Hepatocyte (in vitro differentiated cells): ENCODE measurements around the gene FUT1. TPM values are rescaled to one million over a fixed set of nuclear protein-coding genes. Genes with fewer than 3 reads are reported as not detected.

Source experiments
- DNase-seq: peaks from one replicate; pipeline ENCODE4 v3.0.0-alpha.2; 2016; ENCODE audit warnings: low spot score
- H2AFZ ChIP-seq: fragments of 200-600 bp; sonication (generic); 2 replicates; pipeline ENCODE4 v1.6.0; 2016; ENCODE audit warnings: antibody characterized with exemption, mild to moderate bottlenecking
- H3K27ac ChIP-seq: fragments of 200-600 bp; sonication (generic); 2 replicates; pipeline ENCODE4 v1.5.1; 2016; ENCODE audit warnings: mild to moderate bottlenecking
- H3K27me3 ChIP-seq: fragments of 200-600 bp; sonication (generic); 2 replicates; pipeline ENCODE4 v1.6.1; 2016
- H3K36me3 ChIP-seq: fragments of 200-600 bp; sonication (generic); replicated peaks from 2 replicates; pipeline ENCODE4 v1.5.1; 2016; ENCODE audit warnings: low read depth; ENCODE audit not compliant: insufficient read depth
- H3K4me1 ChIP-seq: fragments of 200-600 bp; sonication (generic); 2 replicates; pipeline ENCODE4 v1.5.1; 2016; ENCODE audit warnings: mild to moderate bottlenecking, moderate library complexity; ENCODE audit not compliant: insufficient read depth
- H3K4me2 ChIP-seq: fragments of 200-600 bp; sonication (generic); 2 replicates; pipeline ENCODE4 v1.6.0; 2016
- H3K4me3 ChIP-seq: fragments of 200-600 bp; sonication (generic); 2 replicates; pipeline ENCODE4 v1.5.1; 2016; ENCODE audit warnings: mild to moderate bottlenecking
- H3K79me2 ChIP-seq: fragments of 200-600 bp; sonication (generic); 2 replicates; pipeline ENCODE4 v1.6.0; 2017; ENCODE audit warnings: mild to moderate bottlenecking
- H3K9me2 ChIP-seq: fragments of 200-600 bp; sonication (generic); replicated peaks from 2 replicates; pipeline ENCODE4 v1.6.0; 2017; ENCODE audit warnings: mild to moderate bottlenecking; ENCODE audit not compliant: insufficient read depth
- H3K9me3 ChIP-seq: fragments of 200-600 bp; sonication (generic); 2 replicates; pipeline ENCODE4 v1.5.1; 2016; ENCODE audit warnings: low read depth, mild to moderate bottlenecking
- H4K20me1 ChIP-seq: fragments of 200-600 bp; sonication (generic); 2 replicates; pipeline ENCODE4 v1.6.0; 2016; ENCODE audit warnings: mild to moderate bottlenecking; ENCODE audit not compliant: insufficient read depth, poor library complexity, severe bottlenecking
- EZH2 ChIP-seq: fragments of 200-600 bp; sonication (generic); IDR thresholded peaks from 2 replicates; pipeline ENCODE4 v1.6.1; 2016; ENCODE audit warnings: antibody characterized with exemption, mild to moderate bottlenecking, borderline replicate concordance
- EZH2phosphoT487 ChIP-seq: fragments of 200-600 bp; sonication (generic); IDR thresholded peaks from one replicate; pipeline ENCODE4 v1.6.1; 2018; ENCODE audit warnings: antibody characterized with exemption, mild to moderate bottlenecking, low read depth, moderate library complexity; ENCODE audit not compliant: unreplicated experiment, severe bottlenecking
- WGBS: methylation state at CpG from one replicate; pipeline ENCODE4 v1.1.6; 2016; ENCODE audit warnings: low lambda C conversion rate; ENCODE audit errors: missing lambda C conversion rate; 5-methylcytosine and 5-hydroxymethylcytosine counted together
- polyA plus RNA-seq: library from polyadenylated mRNA; unstranded; fragments of >200 nt; fragmentation: Nextera tagmentation; extraction: Ambion mirVana; gene quantifications from 2 replicates; pipeline ENCODE4 v1.2.1, GENCODE V29; 2016
- total RNA-seq: library from RNA; depleted of rRNA; stranded (reverse); fragments of >200 nt; gene quantifications from 2 replicates; pipeline ENCODE4 v1.2.3, GENCODE V29; 2014
- TF ChIP-seq, protein P1 (sequence below): fragments of 200-600 bp; sonication (generic); IDR thresholded peaks from 2 replicates; pipeline ENCODE4 v1.5.1; 2016; ENCODE audit warnings: antibody characterized with exemption, mild to moderate bottlenecking; ENCODE audit not compliant: poor library complexity

The FUT1 gene
- total and polyA plus RNA-seq, 2 experiments from 2014 or later: 2.4 to 4.3 TPM

- no peak overlapping the region for H2AFZ ChIP-seq
- no peaks in the 10 kb centered on the region for H3K9me3 ChIP-seq
- no peak overlapping the region for H3K27ac ChIP-seq
- H3K4me3 ChIP-seq: no peak overlapping the region
- H3K79me2 ChIP-seq: no peaks in the 10 kb centered on the region
- DNase-seq: no peak
- H3K27me3 ChIP-seq: peaks cover 10% of the 10 kb centered on the region
- H3K9me2 ChIP-seq: no peaks in the 10 kb centered on the region
- no peaks in the 10 kb centered on the region for H4K20me1 ChIP-seq
- H3K4me1 ChIP-seq: peaks cover 9% of the 10 kb centered on the region
- WGBS: 55% methylated on average over 35 of the region's 35 CpGs
- H3K36me3 ChIP-seq: no peaks in the 10 kb centered on the region
- peak overlapping the region; percentile 37 for H3K4me2 ChIP-seq
- no peak for TF ChIP-seq EZH2
- no peak for TF ChIP-seq EZH2phosphoT487
- TF ChIP-seq, protein P1, sequence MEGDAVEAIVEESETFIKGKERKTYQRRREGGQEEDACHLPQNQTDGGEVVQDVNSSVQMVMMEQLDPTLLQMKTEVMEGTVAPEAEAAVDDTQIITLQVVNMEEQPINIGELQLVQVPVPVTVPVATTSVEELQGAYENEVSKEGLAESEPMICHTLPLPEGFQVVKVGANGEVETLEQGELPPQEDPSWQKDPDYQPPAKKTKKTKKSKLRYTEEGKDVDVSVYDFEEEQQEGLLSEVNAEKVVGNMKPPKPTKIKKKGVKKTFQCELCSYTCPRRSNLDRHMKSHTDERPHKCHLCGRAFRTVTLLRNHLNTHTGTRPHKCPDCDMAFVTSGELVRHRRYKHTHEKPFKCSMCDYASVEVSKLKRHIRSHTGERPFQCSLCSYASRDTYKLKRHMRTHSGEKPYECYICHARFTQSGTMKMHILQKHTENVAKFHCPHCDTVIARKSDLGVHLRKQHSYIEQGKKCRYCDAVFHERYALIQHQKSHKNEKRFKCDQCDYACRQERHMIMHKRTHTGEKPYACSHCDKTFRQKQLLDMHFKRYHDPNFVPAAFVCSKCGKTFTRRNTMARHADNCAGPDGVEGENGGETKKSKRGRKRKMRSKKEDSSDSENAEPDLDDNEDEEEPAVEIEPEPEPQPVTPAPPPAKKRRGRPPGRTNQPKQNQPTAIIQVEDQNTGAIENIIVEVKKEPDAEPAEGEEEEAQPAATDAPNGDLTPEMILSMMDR: no peak
Measured at GRCh38 chr19:48741129-48741999, 11.1 kb downstream of the FUT1 start.

GRCh38 chr19:48740164-48740972 is 12.1 kb downstream of the FUT1 start, which contains the start of gene RASIP1:
Gene RASIP1 (minus strand): TSS chr19:48740610. CDS start chr19:48740282, 328 bp downstream.
- Histone ChIP-seq H3K4me2 (peak within 1 kb of the TSS; percentile 99), H2AFZ (peak within 1 kb of the TSS; percentile 86), H3K9me2 (no peaks in the 10 kb centered on the region), H3K9me3 (no peaks in the 10 kb centered on the region), H3K36me3 (no peaks in the 10 kb centered on the region), H3K4me1 (peaks cover 9% of the 10 kb centered on the region), H3K27me3 (peaks cover 10% of the 10 kb centered on the region), H3K4me3 (peak within 1 kb of the TSS; percentile 79), H4K20me1 (no peaks in the 10 kb centered on the region), H3K79me2 (no peaks in the 10 kb centered on the region), H3K27ac (no peak within 1 kb of the TSS)
- TF ChIP-seq EZH2: no peak
- TF ChIP-seq, protein P1: no peak
- TF ChIP-seq EZH2phosphoT487: no peak
- 75% methylated on average over 22 of the region's 27 CpGs for WGBS
- DNase-seq: no peak

DNA sequence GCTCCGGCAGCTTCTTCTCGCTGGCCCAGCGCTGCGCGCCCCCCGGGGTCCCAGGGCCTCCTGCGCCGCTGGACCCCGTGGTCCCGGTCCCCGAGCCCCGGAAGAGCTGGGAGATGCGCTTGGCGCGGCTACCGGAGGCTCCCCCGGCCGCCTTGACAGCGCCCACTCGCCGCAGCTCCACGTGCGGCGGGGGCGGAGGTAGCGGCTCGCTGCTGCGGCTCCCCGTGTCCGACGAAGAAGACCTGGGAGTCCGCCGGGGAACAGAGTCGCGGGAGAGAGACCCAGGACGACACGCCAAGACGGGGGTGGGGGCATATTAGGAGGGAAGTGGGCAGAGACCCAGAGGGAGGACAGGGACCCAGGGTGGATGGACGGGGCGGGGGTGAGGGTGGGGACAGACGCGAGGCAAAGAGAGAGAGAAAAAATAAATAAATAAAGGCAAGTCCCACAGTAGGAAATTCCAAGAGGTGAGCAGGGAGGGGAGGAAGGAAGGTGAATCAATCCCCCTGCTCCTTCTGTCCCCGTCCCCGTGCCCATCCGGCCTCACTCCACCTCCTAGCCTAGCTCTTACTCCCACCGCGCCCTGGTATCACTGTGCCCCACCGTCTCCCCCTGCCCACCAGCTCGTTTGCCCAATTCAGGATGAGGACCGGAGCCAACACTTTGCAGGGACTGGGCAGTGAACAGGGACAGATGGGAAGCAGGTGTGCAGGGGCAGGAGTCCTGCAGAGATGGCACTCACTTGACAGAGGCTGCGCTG is 12.9 kb downstream of the FUT1 start:
- Histone ChIP-seq H3K4me3 (peak overlapping the region; percentile 79), H3K4me1 (peaks cover 9% of the 10 kb centered on the region), H3K79me2 (no peaks in the 10 kb centered on the region), H3K9me3 (no peaks in the 10 kb centered on the region), H3K27me3 (peaks cover 10% of the 10 kb centered on the region), H3K36me3 (no peaks in the 10 kb centered on the region), H3K9me2 (no peaks in the 10 kb centered on the region), H3K27ac (no peak overlapping the region), H4K20me1 (no peaks in the 10 kb centered on the region), H2AFZ (peak overlapping the region; percentile 86), H3K4me2 (peak overlapping the region; percentile 99)
- TF ChIP-seq, protein P1: no peak
- TF ChIP-seq EZH2: no peak
- no peak for TF ChIP-seq EZH2phosphoT487
- no peak for DNase-seq
- 16% methylated on average over 45 of the region's 51 CpGs for WGBS
